Stimulated activated CD8-positive, alpha-beta memory T cell treated with anti-CD3 and anti-CD28 coated beads, Interleukin-15, amount 100 ng/mL, for 4 hours (primary cell): Measurements from ENCODE around the gene ARHGAP22.

Experiments
- DNase-seq, 2 donors: peaks; one replicate each; pipeline ENCODE4 v3.0.0-alpha.2; 2020; ENCODE audit warnings: low read depth in 2 of 2

The ARHGAP22 gene

DNA sequence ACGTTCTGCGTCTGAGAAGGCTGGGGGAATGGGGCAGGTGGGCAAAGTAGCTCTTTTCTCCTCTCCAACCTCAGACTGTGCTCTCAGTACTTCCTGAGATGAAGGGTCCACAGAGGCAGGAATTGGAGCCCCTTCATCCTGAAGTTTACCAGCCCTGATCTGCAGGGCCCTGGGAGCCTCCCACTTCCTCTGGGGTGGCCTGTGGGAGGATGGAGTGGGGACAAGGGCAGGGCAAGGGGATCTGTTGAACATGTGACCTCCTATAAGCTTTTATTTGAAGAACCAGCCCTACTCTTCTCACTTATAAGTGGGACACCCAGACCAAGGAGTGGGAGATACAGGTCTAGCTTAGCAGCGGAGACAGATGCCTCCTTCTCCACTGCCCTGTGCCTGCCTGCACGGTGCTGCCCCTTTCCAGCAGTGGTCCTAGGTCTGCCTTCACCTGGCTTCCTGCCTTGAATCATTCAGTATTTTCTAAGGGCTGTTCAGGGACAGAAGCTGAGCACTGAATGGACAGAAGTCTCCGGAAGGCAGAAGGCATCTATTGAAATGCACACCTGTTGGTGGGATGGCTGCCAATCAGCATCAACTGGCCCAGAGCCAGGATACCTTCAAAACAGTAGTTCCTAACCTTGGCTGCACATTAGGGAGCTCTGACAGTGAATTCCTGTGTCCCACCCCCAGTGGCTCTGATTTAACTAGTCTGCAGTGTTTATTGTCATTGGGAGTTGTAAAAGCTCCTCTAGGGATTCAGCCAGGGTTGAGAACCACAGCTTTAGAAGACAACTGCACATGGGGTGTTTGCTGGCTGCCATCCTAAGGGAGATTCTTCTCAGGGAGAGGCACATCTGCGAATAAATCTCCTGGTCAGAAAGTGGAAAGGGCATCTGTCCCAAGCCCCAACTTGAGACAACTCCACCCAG, 2.7 kb upstream of the ARHGAP22 start:
- no peak for DNase-seq

DNA sequence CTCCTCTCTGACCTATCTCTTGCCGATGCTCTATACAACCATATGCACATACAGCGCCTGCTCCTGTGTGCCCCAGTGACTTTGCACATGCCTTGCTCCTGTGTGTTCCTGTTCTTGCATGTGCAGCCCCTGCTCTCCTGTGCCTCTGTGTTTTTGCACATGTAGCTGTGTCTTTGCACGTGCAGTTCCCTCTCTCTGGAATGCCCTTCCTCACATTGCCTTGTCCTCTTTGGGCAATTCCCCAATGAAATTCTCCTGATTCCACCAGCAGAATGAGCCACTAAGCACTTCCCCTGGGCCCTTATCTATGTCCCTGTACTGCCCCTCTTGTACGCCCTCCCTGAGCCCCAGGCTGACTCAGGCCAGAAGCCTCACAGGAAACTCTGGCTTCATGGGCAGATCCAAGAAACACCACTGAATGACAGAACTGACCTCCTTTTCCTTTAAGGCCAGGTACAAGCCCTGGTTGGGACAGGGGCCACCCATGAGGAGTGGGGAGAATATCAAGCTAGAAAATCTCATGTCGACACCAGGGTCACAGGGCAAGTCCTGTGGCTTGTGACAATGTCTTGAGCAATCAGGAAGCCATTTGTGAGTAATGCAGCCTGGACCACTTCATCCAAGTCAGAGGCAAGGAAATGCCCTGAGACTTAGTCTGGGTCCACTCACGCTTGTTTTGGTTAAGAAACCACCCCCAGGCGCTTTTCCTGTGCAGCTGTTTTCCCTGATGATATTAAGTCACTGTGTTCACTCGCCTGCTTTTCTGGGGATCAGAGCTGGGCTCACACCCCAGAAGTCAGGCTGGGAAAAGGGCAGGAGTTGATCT, 1.9 kb upstream of the ARHGAP22 start:
- no peak for DNase-seq

GRCh38 chr10:48605786-48606529, 1.1 kb upstream of the ARHGAP22 start:
- DNase-seq = no peak

- no peak for DNase-seq
These were observed 558 bp downstream of the ARHGAP22 start for GRCh38 chr10:48604039-48604990.

DNA sequence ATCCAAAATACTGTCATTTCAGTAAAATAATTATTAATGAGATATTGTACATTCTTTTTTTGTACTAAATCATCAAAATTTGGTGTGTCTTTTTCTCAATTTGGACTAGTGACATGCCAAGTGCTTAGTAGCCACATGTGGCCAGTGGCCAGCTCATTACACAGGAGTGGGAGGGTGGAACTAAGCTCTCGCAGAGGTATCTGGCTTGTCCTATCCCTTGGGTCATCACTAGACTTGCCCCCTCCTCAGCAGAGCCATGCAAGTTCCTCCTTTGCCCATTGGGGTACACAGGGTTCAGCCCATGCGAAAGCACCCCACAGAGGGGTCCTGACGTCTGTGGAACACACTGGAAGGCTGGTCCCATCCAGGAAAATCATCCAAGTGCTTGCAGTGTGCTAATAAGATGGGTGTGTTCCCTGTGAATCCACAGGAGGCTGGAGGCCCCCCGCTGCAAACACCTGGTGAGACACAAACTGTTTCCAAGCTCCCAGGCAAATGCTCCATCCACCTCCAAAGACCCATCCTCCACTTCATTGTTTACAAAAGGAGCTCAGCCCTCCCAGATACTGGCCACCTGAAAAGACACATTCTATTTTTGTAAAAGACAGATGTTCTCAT, 1.3 kb downstream of the ARHGAP22 start:
- DNase-seq = no peak

GRCh38 chr10:48602401-48603135, 2.3 kb downstream of the ARHGAP22 start:
- DNase-seq = no peak

- DNase-seq = no peak
These were observed 3.1 kb downstream of the ARHGAP22 start for GRCh38 chr10:48601789-48602188.

- DNase-seq = no peak
These were observed 4.0 kb downstream of the ARHGAP22 start for GRCh38 chr10:48600645-48601505.

- no peak for DNase-seq
These were observed 5.1 kb downstream of the ARHGAP22 start for GRCh38 chr10:48599830-48600134.

- no peak for DNase-seq
These were observed 5.7 kb downstream of the ARHGAP22 start for GRCh38 chr10:48598936-48599829.

DNA sequence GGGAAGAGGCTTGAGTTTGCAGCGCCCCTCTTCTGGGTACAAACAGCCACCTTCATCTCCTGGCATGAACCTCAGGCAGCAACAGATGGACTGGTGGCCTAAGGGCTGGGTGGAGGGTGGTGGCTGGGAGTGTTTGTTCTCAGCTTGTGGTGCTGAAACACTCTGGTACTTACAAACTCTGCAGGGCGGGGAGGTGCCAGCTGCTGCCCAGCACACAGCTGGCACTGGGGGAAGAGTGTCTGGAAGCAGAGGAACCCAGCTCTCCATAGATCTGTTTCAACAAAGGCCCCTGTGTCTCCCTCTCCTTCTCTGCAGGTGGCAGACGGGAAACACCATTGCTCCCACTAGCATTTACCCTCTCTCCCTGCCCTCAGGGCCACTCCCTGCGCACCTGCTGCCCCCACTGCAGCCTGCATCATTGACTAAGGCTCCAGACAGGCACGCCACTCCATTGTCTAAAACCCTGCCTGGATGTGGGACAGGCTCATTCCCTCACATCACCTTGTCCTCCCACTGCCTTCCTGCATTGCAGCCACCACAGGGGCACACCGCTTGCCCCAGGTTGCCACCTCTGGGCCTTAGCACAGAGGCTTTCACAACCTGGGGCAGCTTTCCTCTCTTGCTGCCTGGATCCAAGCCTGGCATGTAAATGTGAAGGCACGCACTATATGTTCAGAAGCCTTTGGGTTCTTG, 6.5 kb downstream of the ARHGAP22 start:
- no peak for DNase-seq

GRCh38 chr10:48595539-48595932, 9.3 kb downstream of the ARHGAP22 start:
- no peak for DNase-seq

DNA sequence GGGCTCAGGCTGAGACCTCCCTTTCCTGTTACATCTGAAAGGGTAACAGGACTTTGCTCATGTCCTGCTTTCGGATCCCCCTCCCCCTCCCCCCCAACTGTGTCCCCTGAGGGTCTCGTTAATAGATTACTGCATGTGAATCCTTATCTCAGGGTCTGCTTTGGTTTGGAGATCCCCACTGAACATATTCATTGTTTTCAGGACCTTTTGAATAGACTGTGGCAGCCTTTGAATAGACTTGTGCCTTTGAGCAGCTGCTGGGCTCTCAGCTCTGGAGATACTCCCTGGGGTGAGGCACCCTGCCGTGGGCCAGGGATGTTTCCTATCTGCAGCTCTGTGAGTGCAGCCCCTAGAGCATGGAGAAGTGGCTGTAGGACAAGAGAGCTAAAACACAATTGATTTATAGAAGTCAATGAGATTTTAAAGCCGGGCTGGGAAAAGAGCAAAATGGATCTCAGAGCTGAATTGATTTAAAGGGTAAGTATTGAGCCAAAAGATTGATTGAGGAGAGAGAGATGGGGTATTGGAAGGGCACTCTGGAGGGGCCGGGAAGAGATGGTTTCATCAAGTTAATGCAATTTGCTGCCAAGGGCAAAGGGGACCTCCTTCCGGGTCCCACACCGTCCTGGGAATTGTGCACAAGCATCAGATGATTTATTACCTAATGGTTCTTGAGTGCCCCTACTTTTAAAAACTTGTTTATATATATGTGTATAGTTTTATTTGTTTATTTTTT, 9.9 kb downstream of the ARHGAP22 start:
- DNase-seq = no peak

DNA sequence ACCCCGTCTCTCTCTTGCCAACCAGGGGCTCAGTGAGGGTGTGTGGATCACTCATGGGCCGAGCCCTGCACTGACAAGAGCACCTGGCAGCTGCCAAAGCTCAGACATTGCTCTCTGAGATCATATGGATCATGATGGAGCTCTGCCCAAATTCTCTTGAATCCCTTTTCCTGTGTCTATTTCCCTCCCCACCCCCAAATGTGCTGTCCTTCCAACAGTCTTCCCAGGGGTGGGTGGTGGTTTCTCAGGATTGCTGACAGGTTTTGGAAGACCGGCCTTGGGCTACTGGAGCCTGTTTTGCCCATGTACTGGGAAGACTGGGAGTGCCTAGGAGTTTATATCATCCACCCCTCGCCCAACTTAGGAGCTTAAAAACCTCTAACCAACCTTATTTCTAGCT, 10.5 kb downstream of the ARHGAP22 start:
- DNase-seq = no peak

DNA sequence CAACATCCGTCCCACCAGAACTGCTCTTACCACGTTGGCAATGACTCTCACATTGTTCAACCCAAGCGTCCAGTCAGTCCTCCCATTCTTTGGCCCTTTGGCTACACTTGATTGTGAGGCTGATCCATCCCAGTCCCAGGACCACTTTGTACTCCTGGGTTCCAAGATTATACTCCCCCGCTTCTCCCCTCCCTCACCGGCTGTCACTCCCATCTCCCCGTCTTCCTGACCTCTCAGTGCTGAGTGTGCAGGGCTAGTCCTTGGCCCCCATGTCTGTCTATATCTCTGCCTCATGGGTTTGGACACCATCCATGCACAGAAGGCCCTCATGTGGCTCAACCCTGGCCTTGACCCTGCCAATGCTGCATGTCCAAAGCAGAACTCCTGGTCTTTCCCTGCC, 12.5 kb downstream of the ARHGAP22 start:
- DNase-seq = no peak

DNA sequence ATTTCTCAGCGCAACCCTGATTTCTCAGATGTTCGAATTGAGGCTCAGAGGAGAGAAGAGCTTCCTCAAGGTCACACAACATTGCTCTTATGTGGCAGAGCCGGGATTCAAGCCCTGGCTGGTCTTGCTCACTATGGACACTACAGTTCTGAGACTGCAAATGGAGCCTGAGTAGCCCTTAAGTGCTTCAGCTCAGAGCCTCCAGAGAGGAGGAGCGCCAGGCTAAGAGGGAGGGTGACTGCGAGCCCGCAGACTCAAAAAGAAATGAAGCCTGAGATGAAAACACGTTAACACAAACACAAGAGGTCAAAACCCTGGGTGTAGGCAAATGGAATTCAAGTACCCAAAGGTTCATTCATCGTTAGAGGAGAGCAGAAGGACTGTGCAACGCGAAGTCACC, 13.9 kb downstream of the ARHGAP22 start:
- DNase-seq = no peak

- DNase-seq = no peak
These were observed 15.6 kb downstream of the ARHGAP22 start for GRCh38 chr10:48589266-48589665.
